ENCODE measurements around the gene KIF13A.
"Not testable (repeated sequence)": the region's sequence is repeated elsewhere in the genome, so short reads cannot be mapped to it uniquely, and the experiment has no call there.

KIF13A gene

GRCh38 chr6:17999425-17999824 lies 12.0 kb upstream of the KIF13A start:
- DNase-seq (ENCODE audit: insufficient read length, low spot score) (no peak), FAIRE-seq (no peak)

DNA sequence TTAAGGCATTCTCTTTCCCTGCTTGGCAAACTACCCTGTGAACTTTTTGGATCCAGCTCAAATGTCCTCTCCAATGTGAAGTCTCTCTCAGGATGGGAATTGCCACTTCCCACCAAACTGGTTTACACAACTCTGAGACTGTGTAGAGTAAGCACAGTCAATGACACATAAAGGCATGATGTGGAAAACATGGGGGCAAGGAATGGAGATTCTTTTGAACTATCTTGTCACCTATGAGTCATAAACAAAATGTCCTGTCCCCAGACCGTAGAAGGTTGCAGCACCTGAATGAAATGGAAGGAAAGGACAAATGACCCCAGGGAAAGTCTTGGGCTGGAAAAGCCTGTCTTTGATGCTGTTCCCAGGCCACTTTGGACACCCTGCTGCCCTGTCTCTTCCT lies 11.0 kb upstream of the KIF13A start:
- FAIRE-seq (no peak), DNase-seq (ENCODE audit: insufficient read length, low spot score) (no peak)

DNA sequence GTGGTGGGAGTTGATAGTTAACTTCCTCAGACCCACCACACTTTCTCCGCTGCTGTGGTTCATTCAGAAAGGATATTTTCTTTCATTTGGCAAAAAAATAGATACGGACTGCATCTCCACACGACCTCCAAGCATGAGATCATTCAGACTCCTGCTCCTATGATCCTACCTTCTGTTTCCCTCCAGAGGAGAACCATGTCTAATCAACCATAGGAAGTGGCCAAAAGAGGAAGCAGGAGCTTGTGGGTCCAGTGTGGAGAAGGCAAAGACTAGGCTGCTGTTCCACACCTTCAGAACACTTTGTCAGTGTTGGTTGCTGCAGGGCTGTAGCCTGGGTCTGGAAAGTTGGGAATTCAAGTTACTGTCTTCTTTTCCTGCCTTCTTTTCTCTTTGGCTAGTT lies 10.6 kb upstream of the KIF13A start:
- DNase-seq (ENCODE audit: insufficient read length, low spot score) (no peak), FAIRE-seq (no peak)

- DNase-seq (ENCODE audit: insufficient read length, low spot score) (no peak), FAIRE-seq (no peak)
These were observed 8.0 kb upstream of the KIF13A start for GRCh38 chr6:17995414-17995813.

DNA sequence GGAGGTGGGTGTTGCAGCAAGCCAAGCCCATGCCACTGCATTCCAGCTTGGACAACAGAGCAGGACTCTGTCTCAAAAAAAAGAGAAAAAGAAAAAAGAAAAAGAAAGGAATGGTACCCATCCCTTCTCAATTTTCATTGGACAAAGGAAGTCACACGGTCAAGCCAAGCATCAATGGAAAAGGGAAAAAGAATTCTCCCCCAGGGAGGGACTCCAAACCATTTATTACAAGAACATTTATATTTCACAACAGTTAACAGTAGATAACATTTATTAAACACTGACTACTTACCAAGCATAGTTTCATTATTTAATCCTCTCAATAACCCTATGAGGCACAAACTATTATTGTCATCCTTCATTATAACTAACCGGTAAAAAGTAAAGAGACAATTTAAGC lies 6.6 kb upstream of the KIF13A start:
- no peak for DNase-seq (ENCODE audit: insufficient read length, low spot score)
- no peak for FAIRE-seq

DNA sequence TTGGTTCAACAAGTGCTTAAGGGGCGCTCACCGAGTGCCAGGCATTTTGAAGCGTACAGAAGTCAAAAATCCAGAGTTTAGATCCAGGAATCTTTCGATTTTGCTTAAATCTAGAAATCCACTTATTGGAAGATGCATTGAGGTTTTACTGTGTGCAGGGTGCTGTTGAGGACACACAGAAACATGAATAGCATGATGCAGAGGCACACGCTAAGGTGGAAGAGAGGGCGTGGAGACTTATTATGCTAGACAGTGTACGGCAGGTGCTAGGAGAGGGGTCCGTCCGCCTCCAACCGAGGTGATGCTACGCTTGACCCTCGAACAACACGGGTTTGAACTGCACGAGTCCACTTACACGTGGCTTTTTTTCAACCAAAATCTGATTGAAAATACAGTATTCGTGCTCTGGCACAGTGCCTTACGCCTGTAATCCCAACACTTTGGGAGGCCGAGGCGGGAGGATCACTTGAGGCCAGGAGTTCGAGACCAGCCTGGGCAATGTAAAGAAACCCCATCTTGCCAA lies 1.0 kb upstream of the KIF13A start:
- FAIRE-seq (no peak), DNase-seq (ENCODE audit: insufficient read length, low spot score) (no peak)

- DNase-seq (ENCODE audit: insufficient read length, low spot score) (peak; percentile 74), FAIRE-seq (no peak)
These were observed 424 bp upstream of the KIF13A start for GRCh38 chr6:17987697-17988421.

GRCh38 chr6:17986656-17987446 lies 584 bp downstream of the KIF13A start:
- no peak for FAIRE-seq
- DNase-seq (ENCODE audit: insufficient read length, low spot score) = peak; percentile 25

DNA sequence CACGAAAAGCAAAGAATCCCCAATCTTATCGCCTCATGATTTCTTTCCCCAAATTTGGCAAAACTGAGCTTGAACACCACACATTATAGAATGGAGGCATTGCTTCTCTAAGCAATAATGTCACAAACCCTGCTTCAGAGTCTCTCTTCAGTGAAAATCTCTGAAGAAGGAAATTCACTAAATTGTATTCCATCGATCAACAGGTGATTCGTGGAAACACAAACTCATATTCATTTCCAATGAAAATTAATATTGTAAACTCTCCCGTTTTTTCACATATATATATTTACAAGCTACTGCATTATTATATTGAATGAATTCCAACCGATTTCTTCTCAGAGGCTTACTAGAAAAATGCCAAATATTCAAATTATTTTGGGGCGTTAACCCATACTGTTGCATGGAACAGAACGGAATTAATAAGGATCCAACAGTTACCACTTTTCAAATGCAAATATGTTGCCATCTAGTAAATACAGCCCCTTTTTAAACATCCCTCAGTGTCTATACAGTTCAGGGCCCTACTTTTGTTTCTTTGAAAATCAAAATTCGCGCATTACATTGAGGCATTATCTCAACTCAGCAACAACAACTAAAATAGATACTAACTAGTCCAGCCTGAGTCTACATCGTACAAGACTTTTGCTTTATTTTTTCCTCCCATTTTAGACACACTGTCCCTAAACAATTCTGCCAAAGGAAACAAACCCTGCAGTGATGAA lies 1.3 kb downstream of the KIF13A start:
- FAIRE-seq (no peak), DNase-seq (ENCODE audit: insufficient read length, low spot score) (no peak)

- DNase-seq (ENCODE audit: insufficient read length, low spot score) = no peak
- no peak for FAIRE-seq
These were observed 2.4 kb downstream of the KIF13A start for GRCh38 chr6:17984812-17985670.

- DNase-seq (ENCODE audit: insufficient read length, low spot score) (no peak), FAIRE-seq (no peak)
These were observed 3.0 kb downstream of the KIF13A start for GRCh38 chr6:17984399-17984798.

DNA sequence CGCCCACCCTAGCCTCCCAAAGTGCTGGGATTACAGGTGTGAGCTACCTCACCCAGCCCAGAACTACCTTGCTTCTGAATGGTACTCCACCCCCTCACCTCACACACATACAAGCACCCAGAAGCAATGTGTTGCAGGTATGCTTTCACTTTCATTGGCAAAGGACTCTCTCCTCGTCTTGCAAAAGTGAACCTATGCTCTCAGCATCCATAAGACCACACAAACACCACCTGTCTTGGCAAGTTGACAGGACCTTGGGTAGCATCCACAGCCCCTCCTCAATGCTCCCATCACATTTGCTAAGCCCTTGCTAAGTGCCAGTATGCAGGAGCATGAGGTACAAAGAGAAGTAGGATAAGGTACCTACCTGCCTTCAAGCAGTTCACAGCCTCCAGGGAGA lies 3.7 kb downstream of the KIF13A start:
- DNase-seq (ENCODE audit: insufficient read length, low spot score) (no peak), FAIRE-seq (no peak)

GRCh38 chr6:17980329-17980728 lies 7.1 kb downstream of the KIF13A start:
- FAIRE-seq = no peak
- DNase-seq (ENCODE audit: insufficient read length, low spot score) = no peak

GRCh38 chr6:17979479-17979878 lies 8.0 kb downstream of the KIF13A start:
- no peak for FAIRE-seq

GRCh38 chr6:17976258-17976657 lies 11.2 kb downstream of the KIF13A start:
- not testable (repeated sequence) for DNase-seq (ENCODE audit: insufficient read length, low spot score); FAIRE-seq

More at GRCh38 chr6:17979479-17979878, 8.0 kb downstream of the KIF13A start:
- DNase-seq (ENCODE audit: insufficient read length, low spot score) = no peak

GRCh38 chr6:17974570-17975368 lies 12.7 kb downstream of the KIF13A start:
- no peak for DNase-seq (ENCODE audit: insufficient read length, low spot score)
- no peak for FAIRE-seq

DNA sequence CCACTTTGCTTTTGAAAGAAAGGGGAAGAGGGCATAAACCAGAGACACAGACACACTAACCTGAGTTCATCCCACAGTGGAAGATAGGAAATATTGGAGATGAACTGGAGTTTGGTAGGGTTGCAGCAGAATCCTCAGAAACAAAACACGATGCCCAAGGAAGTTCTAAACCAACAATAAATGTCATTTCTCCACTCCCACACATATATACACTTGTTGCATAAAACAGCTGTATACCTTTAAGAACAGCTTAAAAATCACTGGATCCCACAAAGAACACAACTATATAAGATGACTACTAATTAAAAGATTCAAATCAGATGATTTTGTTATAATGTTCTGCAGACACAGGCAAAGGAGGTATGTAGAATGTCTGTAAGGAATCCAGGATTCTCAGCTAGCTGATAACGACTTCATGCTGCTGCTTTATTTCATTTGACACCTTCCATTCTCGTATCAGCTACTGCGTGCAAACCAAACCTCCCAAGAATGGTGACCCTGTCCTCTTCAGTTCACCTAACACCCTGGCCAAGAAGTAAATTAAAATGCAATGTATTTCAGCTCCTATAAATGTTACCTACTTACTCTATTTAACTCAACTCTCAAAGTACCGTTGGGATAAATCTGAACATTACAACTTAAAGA lies 14.3 kb downstream of the KIF13A start:
- FAIRE-seq = no peak
- no peak for DNase-seq (ENCODE audit: insufficient read length, low spot score)

- FAIRE-seq (no peak), DNase-seq (ENCODE audit: insufficient read length, low spot score) (no peak)
These were observed 15.1 kb downstream of the KIF13A start for GRCh38 chr6:17972074-17972952.

All from GM19239 (cell line).